Skeletal muscle tissue (tissue), 4 donors: ENCODE measurements around the gene UBE4A. TPM values are rescaled to one million over a fixed set of nuclear protein-coding genes. Genes with fewer than 3 reads are reported as not detected.

Source experiments
- H3K27ac ChIP-seq: one replicate; pipeline ENCODE4 v1.7.0; 2013; ENCODE audit warnings: mild to moderate bottlenecking, low read depth, low read length, inconsistent platforms
- H3K27me3 ChIP-seq, 3 donors: one replicate each; pipeline ENCODE4 v1.7.0; 2013; ENCODE audit warnings: low read length in 3 of 3; ENCODE audit not compliant: control insufficient read depth in 3 of 3, insufficient read depth in 3 of 3
- H3K36me3 ChIP-seq, 3 donors: one replicate each; pipeline ENCODE4 v1.7.0; 2013; ENCODE audit warnings: low read length in 3 of 3; ENCODE audit not compliant: control insufficient read depth in 3 of 3, insufficient read depth in 3 of 3
- H3K4me1 ChIP-seq, 3 donors: one replicate each; pipeline ENCODE4 v1.7.0; 2013; ENCODE audit warnings: low read length in 3 of 3, mild to moderate bottlenecking in 3 of 3; ENCODE audit not compliant: control insufficient read depth in 3 of 3, insufficient read depth in 3 of 3
- H3K4me3 ChIP-seq, 3 donors: one replicate each; pipeline ENCODE4 v1.7.0; 2013; ENCODE audit warnings: low read length in 3 of 3
- H3K9ac ChIP-seq, 3 donors: one replicate each; pipeline ENCODE4 v1.7.0; 2013; ENCODE audit warnings: low read length in 3 of 3, mild to moderate bottlenecking in 3 of 3, moderate library complexity in 2 of 3, low read depth in 1 of 3
- H3K9me3 ChIP-seq, 3 donors: one replicate each; pipeline ENCODE4 v1.7.0; 2013; ENCODE audit warnings: low read length in 3 of 3; ENCODE audit not compliant: control insufficient read depth in 3 of 3
- total RNA-seq: library from RNA; depleted of rRNA; stranded (reverse); fragments of >200 nt; gene quantifications from one replicate; pipeline ENCODE4 v1.2.3, GENCODE V29; 2014
- donor health status: Osteomylitis.

Gene UBE4A
- total RNA-seq, 1 donor from 2014 or later = 21.4 TPM

DNA sequence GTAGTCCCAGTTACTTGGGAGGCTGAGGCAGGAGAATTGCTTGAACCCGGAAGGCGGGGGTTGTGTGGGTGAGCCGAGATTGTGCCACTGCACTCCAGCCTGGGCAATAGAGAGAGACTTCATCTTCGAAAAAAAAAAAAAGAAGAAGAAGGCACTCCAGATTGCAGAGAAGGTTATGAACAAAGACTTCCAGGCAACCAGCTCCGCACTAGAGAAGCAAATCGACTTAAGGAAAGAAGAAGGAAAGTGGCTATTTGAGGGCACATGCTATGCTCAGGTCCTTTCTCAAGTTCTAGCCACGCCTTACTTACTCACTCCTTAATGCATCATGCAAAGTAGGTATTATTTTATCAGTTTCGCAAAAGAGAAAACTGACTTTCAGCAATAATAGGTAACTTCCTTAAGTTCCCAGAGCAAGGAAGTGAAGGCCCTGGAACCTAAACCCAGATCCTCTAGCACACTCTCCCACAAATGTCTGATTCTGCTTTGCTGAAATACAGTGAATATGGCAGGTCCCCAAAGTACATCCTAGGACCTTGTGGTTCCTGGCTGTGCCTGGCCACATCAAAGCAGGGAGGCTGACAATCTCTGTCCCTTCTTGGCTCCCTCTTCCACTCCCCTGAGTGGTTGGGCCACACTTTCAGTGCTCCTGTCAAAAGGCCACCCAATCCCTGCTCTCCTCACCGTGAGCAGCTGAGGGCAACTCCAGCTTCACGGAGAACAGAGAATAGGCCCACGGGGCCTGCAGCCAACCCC, 40.6 kb upstream of the UBE4A start:
- Histone ChIP-seq H3K4me1 (peaks cover 3 to 7% (median 5%) of the 10 kb centered on the region in 3 donors), H3K9ac (no peak overlapping the region), H3K27ac (no peak overlapping the region), H3K27me3 (peaks cover 5 to 22% (median 15%) of the 10 kb centered on the region in 3 donors), H3K36me3 (no peaks in the 10 kb centered on the region), H3K4me3 (no peak overlapping the region), H3K9me3 (no peaks in the 10 kb centered on the region)

GRCh38 chr11:118319337-118319707, 40.1 kb upstream of the UBE4A start:
- Histone ChIP-seq H3K4me3 (no peak overlapping the region), H3K9ac (no peak overlapping the region), H3K27me3 (peaks cover 4 to 17% (median 10%) of the 10 kb centered on the region in 3 donors), H3K4me1 (peaks cover 3 to 7% (median 5%) of the 10 kb centered on the region in 3 donors), H3K36me3 (no peaks in the 10 kb centered on the region), H3K27ac (no peak overlapping the region), H3K9me3 (no peaks in the 10 kb centered on the region)

DNA sequence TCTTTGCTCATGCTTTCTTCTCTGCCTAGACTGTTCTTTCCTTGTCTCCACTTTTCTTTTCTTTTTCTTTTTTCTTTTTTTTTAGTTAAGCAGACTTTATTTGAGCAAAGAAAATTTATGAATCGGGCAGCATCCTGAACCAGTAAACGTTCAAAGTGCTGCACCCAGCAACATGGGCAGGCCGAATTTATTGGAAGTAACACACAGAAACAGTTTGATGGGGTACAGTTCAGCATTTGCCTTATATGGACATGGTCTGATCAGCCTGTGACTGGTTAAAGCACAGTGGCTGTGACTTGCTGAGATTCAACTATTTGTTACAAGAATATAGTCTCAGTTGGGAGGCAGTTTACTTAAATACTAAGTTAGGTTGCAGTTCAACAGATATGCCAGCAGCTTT, 38.9 kb upstream of the UBE4A start:
- H3K4me3 ChIP-seq = no peak overlapping the region
- H3K4me1 ChIP-seq = peaks cover under 1 to 5% (median 5%) of the 10 kb centered on the region in 3 donors
- H3K27ac ChIP-seq = no peak overlapping the region
- H3K9me3 ChIP-seq = no peaks in the 10 kb centered on the region
- peaks cover 2 to 10% (median 4%) of the 10 kb centered on the region in 3 donors for H3K27me3 ChIP-seq
- no peaks in the 10 kb centered on the region for H3K36me3 ChIP-seq
- no peak overlapping the region for H3K9ac ChIP-seq

- H3K27ac ChIP-seq = no peak overlapping the region
- H3K9ac ChIP-seq = no peak overlapping the region
- H3K4me1 ChIP-seq = peaks cover 0 to 5% (median 4%) of the 10 kb centered on the region in 3 donors
- H3K27me3 ChIP-seq = peaks cover 0 to 7% (median 4%) of the 10 kb centered on the region in 3 donors
- no peaks in the 10 kb centered on the region for H3K36me3 ChIP-seq
- no peaks in the 10 kb centered on the region for H3K9me3 ChIP-seq
- H3K4me3 ChIP-seq = no peak overlapping the region
These were observed 37.9 kb upstream of the UBE4A start for GRCh38 chr11:118321386-118322082.

DNA sequence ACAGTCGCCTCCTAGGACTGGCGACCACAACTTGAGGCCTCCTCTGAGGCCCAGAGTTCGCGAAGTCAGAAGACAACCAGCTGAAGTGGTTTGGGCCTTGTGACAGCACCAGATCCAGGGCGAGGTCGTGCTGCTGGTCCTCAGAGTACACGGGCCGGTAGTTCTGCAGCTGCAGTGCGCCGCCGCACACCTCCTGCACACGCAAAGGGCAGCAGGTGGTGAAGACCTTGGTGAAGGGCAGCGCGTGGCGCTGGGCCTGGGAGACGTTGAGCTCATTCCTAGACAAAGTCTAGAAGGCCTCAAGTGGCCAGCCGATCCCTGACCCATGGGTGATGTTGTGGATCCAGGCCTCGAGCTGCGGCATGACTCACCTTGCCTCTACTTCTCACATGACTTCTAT, 36.7 kb upstream of the UBE4A start:
- Histone ChIP-seq H3K9me3 (no peaks in the 10 kb centered on the region), H3K4me1 (no peaks in the 10 kb centered on the region), H3K4me3 (no peak overlapping the region), H3K27ac (no peak overlapping the region), H3K36me3 (no peaks in the 10 kb centered on the region), H3K27me3 (peaks cover 0 to 2% (median 0%) of the 10 kb centered on the region in 3 donors), H3K9ac (no peak overlapping the region)

GRCh38 chr11:118325283-118325682, 34.1 kb upstream of the UBE4A start:
- Histone ChIP-seq H3K4me1 (no peaks in the 10 kb centered on the region), H3K27ac (no peak overlapping the region), H3K27me3 (peaks cover 0 to 2% (median 0%) of the 10 kb centered on the region in 3 donors), H3K4me3 (no peak overlapping the region), H3K9ac (no peak overlapping the region), H3K9me3 (no peaks in the 10 kb centered on the region), H3K36me3 (no peaks in the 10 kb centered on the region)

GRCh38 chr11:118328745-118329144, 30.7 kb upstream of the UBE4A start:
- no peak overlapping the region for H3K9ac ChIP-seq
- no peaks in the 10 kb centered on the region for H3K9me3 ChIP-seq

DNA sequence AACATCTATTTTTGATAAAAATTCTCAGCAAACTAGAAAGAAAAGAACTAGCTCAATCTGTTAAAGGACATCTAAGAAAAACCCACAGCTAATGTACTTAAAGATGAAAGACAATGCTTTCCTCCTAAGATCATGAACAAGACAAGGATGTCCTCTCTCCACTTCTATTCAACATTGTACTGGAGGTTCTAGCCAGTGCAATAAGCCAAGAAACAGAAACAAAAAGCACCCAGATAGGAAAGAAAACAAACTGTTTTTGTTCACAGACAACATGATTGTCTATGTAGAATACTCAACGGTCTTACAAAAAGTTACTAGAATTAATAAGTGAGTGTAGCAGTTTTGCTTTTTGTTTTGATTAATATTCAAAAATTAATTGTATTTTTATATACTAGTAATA, 24.7 kb upstream of the UBE4A start:
- no peak overlapping the region for H3K4me3 ChIP-seq
- H3K27ac ChIP-seq = no peak overlapping the region
- H3K4me1 ChIP-seq = no peaks in the 10 kb centered on the region
- no peaks in the 10 kb centered on the region for H3K9me3 ChIP-seq
- H3K36me3 ChIP-seq = no peaks in the 10 kb centered on the region
- peaks cover 0 to 18% (median 0%) of the 10 kb centered on the region in 3 donors for H3K27me3 ChIP-seq
- no peak overlapping the region for H3K9ac ChIP-seq

More at GRCh38 chr11:118328745-118329144, 30.7 kb upstream of the UBE4A start:
- Histone ChIP-seq H3K36me3 (no peaks in the 10 kb centered on the region), H3K27ac (no peak overlapping the region), H3K4me1 (no peaks in the 10 kb centered on the region), H3K4me3 (no peak overlapping the region), H3K27me3 (peaks cover 0 to 2% (median 0%) of the 10 kb centered on the region in 3 donors)

- no peaks in the 10 kb centered on the region for H3K36me3 ChIP-seq
- no peak overlapping the region for H3K4me3 ChIP-seq
- no peaks in the 10 kb centered on the region for H3K4me1 ChIP-seq
- peaks cover 0 to 22% (median 3%) of the 10 kb centered on the region in 3 donors for H3K27me3 ChIP-seq
- H3K9ac ChIP-seq = no peak overlapping the region
- no peaks in the 10 kb centered on the region for H3K9me3 ChIP-seq
- no peak overlapping the region for H3K27ac ChIP-seq
These were observed 20.8 kb upstream of the UBE4A start for GRCh38 chr11:118338637-118339061.
